ENCODE measurements around the gene ZC3HAV1. TPM values are rescaled to one million over a fixed set of nuclear protein-coding genes. Genes with fewer than 3 reads are reported as not detected.
A peak's percentile ranks its signal among the peaks of the same experiment; 100 is the strongest.

Gene ZC3HAV1
- total and polyA plus RNA-seq, 12 donors: 2.7 to 28.3 (median 6.4) TPM

DNA sequence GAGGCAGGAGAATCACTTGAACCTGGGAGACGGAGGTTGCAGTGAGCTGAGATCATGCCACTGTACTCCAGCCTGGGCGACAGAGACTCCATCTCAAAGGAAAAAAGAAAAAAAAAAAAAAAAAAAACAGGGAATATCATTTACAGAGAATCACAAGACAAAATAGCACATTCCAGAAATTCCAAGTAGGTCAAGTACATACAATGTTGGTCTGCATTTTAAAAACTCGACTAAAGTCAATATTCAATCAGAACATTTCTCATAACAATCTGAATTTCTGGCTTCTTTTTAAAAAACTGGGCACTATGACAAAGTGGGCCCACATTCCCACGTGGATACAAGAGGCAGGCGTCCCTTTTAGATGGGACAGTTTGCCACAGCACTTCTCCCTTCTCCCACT lies 86.4 kb downstream of the ZC3HAV1 start:
- TF ChIP-seq, protein P1, sequence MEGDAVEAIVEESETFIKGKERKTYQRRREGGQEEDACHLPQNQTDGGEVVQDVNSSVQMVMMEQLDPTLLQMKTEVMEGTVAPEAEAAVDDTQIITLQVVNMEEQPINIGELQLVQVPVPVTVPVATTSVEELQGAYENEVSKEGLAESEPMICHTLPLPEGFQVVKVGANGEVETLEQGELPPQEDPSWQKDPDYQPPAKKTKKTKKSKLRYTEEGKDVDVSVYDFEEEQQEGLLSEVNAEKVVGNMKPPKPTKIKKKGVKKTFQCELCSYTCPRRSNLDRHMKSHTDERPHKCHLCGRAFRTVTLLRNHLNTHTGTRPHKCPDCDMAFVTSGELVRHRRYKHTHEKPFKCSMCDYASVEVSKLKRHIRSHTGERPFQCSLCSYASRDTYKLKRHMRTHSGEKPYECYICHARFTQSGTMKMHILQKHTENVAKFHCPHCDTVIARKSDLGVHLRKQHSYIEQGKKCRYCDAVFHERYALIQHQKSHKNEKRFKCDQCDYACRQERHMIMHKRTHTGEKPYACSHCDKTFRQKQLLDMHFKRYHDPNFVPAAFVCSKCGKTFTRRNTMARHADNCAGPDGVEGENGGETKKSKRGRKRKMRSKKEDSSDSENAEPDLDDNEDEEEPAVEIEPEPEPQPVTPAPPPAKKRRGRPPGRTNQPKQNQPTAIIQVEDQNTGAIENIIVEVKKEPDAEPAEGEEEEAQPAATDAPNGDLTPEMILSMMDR (IDR thresholded peaks at IDR 0.05): no peak
- no peaks in the 10 kb centered on the region for H3K27me3 ChIP-seq
- ATAC-seq: no peak
- H3K36me3 ChIP-seq: peaks cover 0 to 82% (median 18%) of the 10 kb centered on the region in 9 donors
- WGBS, 2 donors: 76 to 80% methylated on average over 5 of the region's 5 CpGs
- DNase-seq: no peak
- no peak overlapping the region for H3K4me3 ChIP-seq
- intact Hi-C loops (cut with DNase I): loop anchor here in 2 of 10 donors (5.0 kb wide), 2 partner anchors 39 to 54 kb away; no protein-coding TSS in a partner anchor
- no peaks in the 10 kb centered on the region for H3K9me3 ChIP-seq
- no peaks in the 10 kb centered on the region for H3K4me1 ChIP-seq
- no peak overlapping the region for H3K27ac ChIP-seq

GRCh38 chr7:139022286-139022685 lies 87.2 kb downstream of the ZC3HAV1 start:
- H3K27me3 ChIP-seq: no peaks in the 10 kb centered on the region
- intact Hi-C loops (cut with DNase I): loop anchor here in 2 of 10 donors (5.0 kb wide), 2 partner anchors 40 to 55 kb away; no protein-coding TSS in a partner anchor
- no peak for DNase-seq
- H3K36me3 ChIP-seq: peaks cover 0 to 74% (median 13%) of the 10 kb centered on the region in 9 donors
- peaks cover 0 to 2% (median 0%) of the 10 kb centered on the region in 9 donors for H3K4me1 ChIP-seq
- no peak overlapping the region for H3K4me3 ChIP-seq
- 64 to 92% methylated on average over 4 of the region's 4 CpGs for WGBS, 2 donors
- no peak for ATAC-seq
- TF ChIP-seq, protein P1 (IDR thresholded peaks at IDR 0.05): no peak
- no peaks in the 10 kb centered on the region for H3K9me3 ChIP-seq
- no peak overlapping the region for H3K27ac ChIP-seq

- intact Hi-C loops (cut with DNase I): loop anchor here in 5 of 10 donors (5.0 kb wide), 3 partner anchors 53 to 113 kb away; a partner anchor contains a TSS
- Histone ChIP-seq H3K4me1 (peaks cover 0 to 4% (median 0%) of the 10 kb centered on the region in 9 donors), H3K27ac (no peak overlapping the region), H3K36me3 (peaks cover 0 to 40% (median 10%) of the 10 kb centered on the region in 9 donors), H3K9me3 (no peaks in the 10 kb centered on the region), H3K27me3 (peaks cover 0 to 3% (median 0%) of the 10 kb centered on the region in 7 donors), H3K4me3 (no peak overlapping the region)
- DNase-seq (no peak), ATAC-seq (no peak)
- TF ChIP-seq, protein P1 (IDR thresholded peaks at IDR 0.05): no peak
- whole genome bisulfite sequencing, 2 donors: 65 to 73% methylated on average over 3 of the region's 3 CpGs
These were observed 90.6 kb downstream of the ZC3HAV1 start for GRCh38 chr7:139018910-139019309.

DNA sequence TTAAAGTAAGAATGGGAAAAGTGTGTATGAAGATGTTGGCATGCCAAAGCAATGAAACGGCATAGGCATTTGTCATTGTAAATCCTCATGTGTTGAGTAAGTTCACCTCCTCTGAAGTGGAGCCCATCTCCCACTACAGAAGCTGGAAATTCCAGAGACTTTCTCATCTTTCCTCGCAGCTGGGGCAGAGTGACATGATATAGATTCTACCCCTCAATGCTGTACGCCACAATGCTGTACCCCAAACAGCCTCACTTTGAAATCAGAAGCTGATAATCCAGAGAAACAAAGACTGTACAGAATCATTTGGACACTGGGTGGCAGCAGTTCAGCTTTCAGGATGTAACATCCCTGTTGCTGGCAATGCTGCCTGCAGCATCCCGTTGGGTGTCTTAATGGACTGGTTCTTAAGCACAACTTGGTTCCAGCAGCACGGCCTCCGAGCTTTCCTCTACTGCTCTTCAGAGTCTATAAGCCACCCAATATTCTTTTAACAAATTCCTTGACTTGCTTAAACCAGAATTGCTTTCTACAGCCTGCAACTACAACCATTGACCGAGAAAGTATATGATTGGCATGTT lies 92.5 kb downstream of the ZC3HAV1 start:
- TF ChIP-seq, protein P1 (IDR thresholded peaks at IDR 0.05): peak; percentile 33 to 80 (median 69)
- WGBS, 2 donors: 27 to 28% methylated on average over 7 of the region's 7 CpGs
- Histone ChIP-seq H3K4me1 (peaks cover 0 to 4% (median 0%) of the 10 kb centered on the region in 9 donors), H3K27me3 (peaks cover 0 to 6% (median 0%) of the 10 kb centered on the region in 7 donors), H3K36me3 (peaks cover 0 to 21% (median 0%) of the 10 kb centered on the region in 9 donors), H3K4me3 (no peak overlapping the region), H3K9me3 (no peaks in the 10 kb centered on the region), H3K27ac (no peak overlapping the region)
- DNase-seq (peak; percentile 35 to 68), ATAC-seq (peak in 7 of 8 donors; percentile 71 to 86 (median 81))
- intact Hi-C loops (cut with DNase I): loop anchor here in 9 of 10 donors (1.0 to 5.0 kb wide), 6 partner anchors 55 to 115 kb away; a partner anchor contains a TSS
